Measurements from ENCODE around the gene GPC6.

DNA sequence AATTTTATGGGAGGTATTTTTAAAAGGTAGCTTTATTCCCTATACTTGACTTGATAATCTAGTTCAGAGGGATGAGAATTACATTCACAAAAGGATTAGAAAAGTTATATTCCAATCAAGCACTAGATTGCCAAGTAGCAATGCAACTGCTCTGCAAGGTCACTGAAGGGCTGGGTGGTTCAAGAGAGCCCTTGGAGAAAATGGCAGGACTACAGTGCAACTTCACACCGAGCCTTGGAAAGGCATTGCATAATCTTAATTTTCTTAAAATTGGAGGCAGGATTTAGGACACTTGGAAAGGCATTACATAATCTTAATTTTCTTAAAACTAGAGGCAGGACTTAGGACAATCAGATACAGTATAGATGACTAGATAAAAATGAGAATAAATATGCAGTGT lies 936.9 kb downstream of the GPC6 start:
- TF ChIP-seq, protein P1, sequence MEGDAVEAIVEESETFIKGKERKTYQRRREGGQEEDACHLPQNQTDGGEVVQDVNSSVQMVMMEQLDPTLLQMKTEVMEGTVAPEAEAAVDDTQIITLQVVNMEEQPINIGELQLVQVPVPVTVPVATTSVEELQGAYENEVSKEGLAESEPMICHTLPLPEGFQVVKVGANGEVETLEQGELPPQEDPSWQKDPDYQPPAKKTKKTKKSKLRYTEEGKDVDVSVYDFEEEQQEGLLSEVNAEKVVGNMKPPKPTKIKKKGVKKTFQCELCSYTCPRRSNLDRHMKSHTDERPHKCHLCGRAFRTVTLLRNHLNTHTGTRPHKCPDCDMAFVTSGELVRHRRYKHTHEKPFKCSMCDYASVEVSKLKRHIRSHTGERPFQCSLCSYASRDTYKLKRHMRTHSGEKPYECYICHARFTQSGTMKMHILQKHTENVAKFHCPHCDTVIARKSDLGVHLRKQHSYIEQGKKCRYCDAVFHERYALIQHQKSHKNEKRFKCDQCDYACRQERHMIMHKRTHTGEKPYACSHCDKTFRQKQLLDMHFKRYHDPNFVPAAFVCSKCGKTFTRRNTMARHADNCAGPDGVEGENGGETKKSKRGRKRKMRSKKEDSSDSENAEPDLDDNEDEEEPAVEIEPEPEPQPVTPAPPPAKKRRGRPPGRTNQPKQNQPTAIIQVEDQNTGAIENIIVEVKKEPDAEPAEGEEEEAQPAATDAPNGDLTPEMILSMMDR (IDR thresholded peaks at IDR 0.05): no peak
- no peak for TF ChIP-seq POLR2AphosphoS5 (IDR thresholded peaks at IDR 0.05)
- no peak for TF ChIP-seq POLR2A (IDR thresholded peaks at IDR 0.05)
